SK-N-MC (cell line): ENCODE measurements around the gene GAS5.

Source experiments
- DNase-seq: peaks from one replicate; pipeline ENCODE4 v3.0.0-alpha.2; 2011; ENCODE audit warnings: low read depth, low spot score
- H3K27ac ChIP-seq: fragments of 200-600 bp; sonication (generic); 2 replicates; pipeline ENCODE4 v1.5.1; 2016; ENCODE audit warnings: mixed run types
- H3K36me3 ChIP-seq: fragments of 200-600 bp; sonication (generic); 2 replicates; pipeline ENCODE4 v1.6.1; 2017; ENCODE audit warnings: antibody characterized with exemption, low read length, mixed read lengths; ENCODE audit not compliant: insufficient read depth
- H3K4me3 ChIP-seq: fragments of 200-600 bp; sonication (generic); 2 replicates; pipeline ENCODE4 v1.5.1; 2016
- H3K9ac ChIP-seq: fragments of 200-600 bp; sonication (generic); 2 replicates; pipeline ENCODE4 v1.8.0; 2017; ENCODE audit warnings: mixed run types, mixed read lengths; ENCODE audit not compliant: insufficient read length
- H3K9me3 ChIP-seq: fragments of 200-600 bp; sonication (generic); 2 replicates; pipeline ENCODE4 v1.6.1; 2017; ENCODE audit warnings: low read depth, mild to moderate bottlenecking, antibody characterized with exemption, low read length, moderate library complexity, mixed read lengths
- EZH2 ChIP-seq: fragments of 200-600 bp; sonication (generic); IDR thresholded peaks from one replicate; pipeline ENCODE4 v1.6.1; 2017; ENCODE audit warnings: antibody characterized with exemption
- FOXP2 ChIP-seq: optimal IDR thresholded peaks from 2 replicates; pipeline ENCODE3; 2011; ENCODE audit warnings: mild to moderate bottlenecking, moderate library complexity; ENCODE audit not compliant: insufficient read depth; ENCODE audit errors: extremely low read length, control extremely low read depth
- POLR2AphosphoS5 ChIP-seq: IDR thresholded peaks from 2 replicates; pipeline ENCODE4 v1.6.1; 2012; ENCODE audit warnings: mild to moderate bottlenecking, low read depth, low read length, borderline replicate concordance

The GAS5 gene

GRCh38 chr1:173857363-173857917 is 10.3 kb downstream of the GAS5 start:
- no peak for TF ChIP-seq FOXP2
- H3K4me3 ChIP-seq = no peak overlapping the region
- H3K27ac ChIP-seq = no peak overlapping the region
- DNase-seq = no peak
- H3K9me3 ChIP-seq = no peaks in the 10 kb centered on the region
- peaks cover 59% of the 10 kb centered on the region for H3K36me3 ChIP-seq
- no peak overlapping the region for H3K9ac ChIP-seq

DNA sequence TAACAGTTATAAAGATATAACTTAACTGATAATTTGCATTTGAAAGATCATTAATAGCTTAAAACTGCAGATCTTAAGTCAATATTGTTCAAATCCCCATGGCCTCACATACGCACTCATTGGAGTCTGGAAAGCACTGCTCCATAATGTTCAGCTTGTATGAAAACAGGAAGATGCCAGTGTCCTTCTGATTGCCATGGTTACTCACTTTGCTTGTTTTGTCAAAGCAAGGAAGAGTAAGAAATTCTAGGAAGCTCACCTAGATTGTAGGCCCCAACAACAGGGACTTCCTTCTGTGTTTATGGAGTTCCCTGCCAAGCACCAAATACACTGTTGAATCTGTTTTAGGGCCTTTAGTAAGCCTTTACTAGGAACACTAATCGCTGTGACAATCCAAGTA is 10.9 kb downstream of the GAS5 start:
- Histone ChIP-seq H3K27ac (no peak overlapping the region), H3K9ac (no peak overlapping the region), H3K36me3 (peaks cover 61% of the 10 kb centered on the region), H3K4me3 (no peak overlapping the region), H3K9me3 (no peaks in the 10 kb centered on the region)
- TF ChIP-seq POLR2AphosphoS5 = no peak
- no peak for TF ChIP-seq EZH2
- TF ChIP-seq FOXP2 = no peak
- no peak for DNase-seq

DNA sequence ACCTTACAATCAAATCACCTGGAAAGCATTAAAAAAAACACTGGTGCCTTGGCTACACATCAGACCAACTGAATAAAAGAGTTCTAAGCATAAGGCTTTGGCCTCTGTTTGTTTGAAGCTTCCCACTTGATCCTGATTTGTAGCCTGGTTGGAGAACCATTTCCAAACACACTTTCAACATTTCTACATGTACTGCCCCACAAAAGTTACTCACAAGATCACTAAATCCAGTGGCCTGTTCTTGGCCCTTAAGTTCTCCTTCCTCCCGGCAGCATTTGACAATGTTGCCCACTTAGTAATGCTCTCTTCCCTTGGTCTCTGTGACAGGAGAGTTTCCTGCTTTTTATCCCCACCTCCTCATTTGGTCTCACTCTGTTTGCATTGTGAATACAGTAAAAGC is 11.8 kb downstream of the GAS5 start:
- Histone ChIP-seq H3K9me3 (no peaks in the 10 kb centered on the region), H3K4me3 (no peak overlapping the region), H3K9ac (no peak overlapping the region), H3K36me3 (peaks cover 64% of the 10 kb centered on the region), H3K27ac (no peak overlapping the region)
- TF ChIP-seq POLR2AphosphoS5 = no peak; the same call in 1 of the 2 replicates
- DNase-seq = no peak

DNA sequence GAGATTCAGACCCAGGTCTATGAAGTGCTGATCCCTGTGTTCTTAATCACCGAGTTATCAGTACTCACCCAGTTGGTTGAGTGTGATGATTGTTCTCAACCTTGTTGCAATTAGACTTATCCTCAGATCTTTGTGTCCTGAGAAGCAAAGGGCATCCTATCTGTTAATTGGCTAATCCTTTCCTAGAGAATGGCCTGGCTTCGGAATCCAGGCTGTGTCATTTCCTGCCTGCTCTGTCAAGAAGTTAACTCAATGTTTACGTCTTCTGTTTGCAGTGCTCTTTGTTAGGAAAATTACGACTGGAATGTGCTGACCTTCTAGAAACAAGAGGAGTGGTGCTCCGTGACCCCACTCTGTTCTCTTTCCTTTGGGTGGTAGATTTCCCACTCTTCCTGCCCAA is 14.7 kb downstream of the GAS5 start:
- no peak for DNase-seq
- H3K36me3 ChIP-seq = peaks cover 51% of the 10 kb centered on the region
- no peaks in the 10 kb centered on the region for H3K9me3 ChIP-seq
- H3K9ac ChIP-seq = no peak overlapping the region
- TF ChIP-seq FOXP2 (no peak), EZH2 (no peak), POLR2AphosphoS5 (no peak)
- H3K4me3 ChIP-seq = no peak overlapping the region
- H3K27ac ChIP-seq = no peak overlapping the region; the same call in 1 of the 2 replicates

GRCh38 chr1:173852105-173852504 is 15.7 kb downstream of the GAS5 start:
- no peak for TF ChIP-seq POLR2AphosphoS5
- TF ChIP-seq FOXP2 = no peak
- no peak for TF ChIP-seq EZH2
- peaks cover 42% of the 10 kb centered on the region for H3K36me3 ChIP-seq

DNA sequence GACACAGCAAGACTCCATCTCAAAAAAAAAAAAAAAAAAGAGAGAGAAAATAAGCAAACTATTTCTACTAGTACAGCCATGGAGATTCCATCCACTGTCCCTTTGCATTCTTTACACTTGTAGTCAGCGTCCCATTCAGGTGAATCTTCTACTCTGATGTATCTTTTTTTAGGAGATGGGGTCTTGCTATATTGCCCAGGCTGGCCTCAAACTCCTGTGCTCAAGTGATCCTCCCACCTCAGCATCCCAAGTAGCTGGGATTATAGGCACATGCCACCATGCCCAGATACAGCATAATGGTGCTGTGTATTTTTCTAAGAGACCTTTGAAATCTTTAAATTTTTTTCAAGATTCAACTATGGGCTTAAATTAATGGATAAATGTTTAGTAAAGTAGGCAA is 35.0 kb downstream of the GAS5 start:
- TF ChIP-seq EZH2 = no peak
- no peak for TF ChIP-seq POLR2AphosphoS5
- no peak for TF ChIP-seq FOXP2
- H3K27ac ChIP-seq = no peak overlapping the region
- peaks cover 54% of the 10 kb centered on the region for H3K36me3 ChIP-seq
- no peak overlapping the region for H3K9ac ChIP-seq
- H3K9me3 ChIP-seq = no peaks in the 10 kb centered on the region
- DNase-seq = no peak
- H3K4me3 ChIP-seq = no peak overlapping the region

More at GRCh38 chr1:173852105-173852504, 15.7 kb downstream of the GAS5 start:
- H3K4me3 ChIP-seq = no peak overlapping the region
- no peaks in the 10 kb centered on the region for H3K9me3 ChIP-seq
- no peak overlapping the region for H3K9ac ChIP-seq
- no peak for DNase-seq
- no peak overlapping the region for H3K27ac ChIP-seq

- no peak overlapping the region for H3K4me3 ChIP-seq
- no peaks in the 10 kb centered on the region for H3K9me3 ChIP-seq
- TF ChIP-seq FOXP2 (no peak), POLR2AphosphoS5 (no peak), EZH2 (no peak)
- H3K9ac ChIP-seq = no peak overlapping the region
- H3K27ac ChIP-seq = no peak overlapping the region
- no peak for DNase-seq
- H3K36me3 ChIP-seq = peaks cover 14% of the 10 kb centered on the region
Observed at GRCh38 chr1:173827611-173828010, 40.2 kb downstream of the GAS5 start.

- TF ChIP-seq EZH2 (no peak), FOXP2 (no peak), POLR2AphosphoS5 (peak; percentile 73)
- peaks cover 26% of the 10 kb centered on the region for H3K36me3 ChIP-seq
- peak within 1 kb of the TSS; percentile 97 for H3K9ac ChIP-seq
- peak within 1 kb of the TSS; percentile 99 for H3K27ac ChIP-seq
- peak within 1 kb of the TSS; percentile 94 for H3K4me3 ChIP-seq
- peak; percentile 94 for DNase-seq
- no peaks in the 10 kb centered on the region for H3K9me3 ChIP-seq
Observed at GRCh38 chr1:173824315-173825081, 43.3 kb downstream of the GAS5 start, which contains the start of the genes CENPL and DARS2. TSS of gene CENPL (minus strand) at chr1:173824883. CDS start at chr1:173811299, 13,584 bp downstream. TSS of gene DARS2 (plus strand) at chr1:173824673. CDS start at chr1:173825230, 557 bp downstream.

- Histone ChIP-seq H3K4me3 (peak overlapping the region; percentile 94), H3K36me3 (peaks cover 31% of the 10 kb centered on the region), H3K9ac (peak overlapping the region; percentile 97), H3K9me3 (no peaks in the 10 kb centered on the region), H3K27ac (peak overlapping the region; percentile 99)
- no peak for DNase-seq
- no peak for TF ChIP-seq FOXP2
- TF ChIP-seq POLR2AphosphoS5 = no peak
- TF ChIP-seq EZH2 = no peak
Observed at GRCh38 chr1:173823781-173824314, 43.9 kb downstream of the GAS5 start.
